Stimulated activated naive CD4-positive, alpha-beta T cell treated with Interleukin-2 at 50 U/mL for 16 hours (primary cell): ENCODE results near the gene DCAF5.
"Not testable (repeated sequence)": the region's sequence is repeated elsewhere in the genome, so short reads cannot be mapped to it uniquely, and the experiment has no call there.

Experiments used
- DNase-seq: peaks from one replicate; lab custom pipeline; 2025; lab: John Stamatoyannopoulos, UW

Gene DCAF5

GRCh38 chr14:69152902-69153151 lies at the start of gene DCAF5:
DCAF5 (minus strand) TSS chr14:69153119; CDS start chr14:69152978, 141 bp downstream.
- DNase-seq, result peak; percentile 94

DNA sequence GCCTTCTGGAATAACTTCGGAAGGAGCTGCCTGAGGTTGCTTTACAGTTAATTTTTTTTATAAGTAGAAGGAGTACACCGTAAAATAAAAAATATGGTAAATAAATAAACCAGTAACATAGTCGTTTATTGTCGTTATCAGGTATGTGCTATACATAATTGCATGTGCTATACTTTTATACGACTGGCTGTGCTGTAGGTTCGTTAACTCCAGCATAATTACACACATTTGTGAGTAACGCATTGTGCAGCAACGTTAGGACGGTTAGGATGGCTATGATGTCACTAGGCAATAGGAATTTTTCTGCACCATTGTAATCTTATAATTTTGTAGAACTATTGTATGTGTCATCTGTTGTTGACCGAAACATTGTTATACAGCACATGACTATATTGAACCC lies 46.9 kb upstream of the DCAF5 start:
- DNase-seq, result no peak

GRCh38 chr14:69193721-69194120 lies 40.8 kb upstream of the DCAF5 start:
- DNase-seq, result no peak

DNA sequence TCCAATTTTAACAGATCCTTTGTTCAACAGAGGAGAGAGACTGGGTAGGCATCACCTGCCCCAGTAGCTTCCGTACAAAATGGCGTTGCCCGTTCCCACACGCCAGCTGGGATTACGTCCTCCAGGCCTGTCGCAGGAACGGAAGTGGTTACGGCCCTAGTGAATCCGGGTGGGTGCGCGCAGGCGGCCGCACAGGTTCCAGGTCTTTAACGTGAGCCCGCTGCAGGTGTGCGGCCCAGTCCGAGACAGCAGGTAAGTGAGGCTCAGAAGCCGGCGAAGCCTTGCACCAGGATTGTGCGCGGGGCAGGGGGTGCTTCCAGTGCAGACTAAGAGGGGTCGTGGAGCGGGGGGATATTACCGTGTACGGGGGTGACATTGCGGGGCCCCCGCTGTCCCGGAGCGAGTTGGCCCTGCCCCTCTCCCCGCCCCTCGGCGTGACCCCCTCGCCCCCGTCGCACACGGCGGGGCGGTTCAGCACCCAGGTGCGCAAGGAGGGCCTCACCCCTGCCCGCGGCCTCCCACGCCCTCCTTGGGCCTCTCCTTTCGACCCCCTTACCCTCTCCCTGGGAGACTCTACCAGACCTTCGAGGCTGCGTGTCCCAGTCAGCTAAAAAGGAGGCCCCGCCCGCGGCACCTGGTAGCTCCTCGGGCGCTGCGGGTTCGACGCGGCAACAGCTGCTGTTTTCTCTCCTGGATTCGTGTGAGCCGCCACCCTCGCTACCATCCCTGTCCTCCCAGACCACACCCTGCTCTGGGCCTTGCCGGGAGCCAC lies 38.6 kb upstream of the DCAF5 start, which contains the start of gene EXD2:
Gene EXD2 (plus strand): TSS at position 159 of the 772 bp plus-strand sequence. CDS start 17,973 bp downstream, outside the sequence.
- peak; percentile 66 for DNase-seq

- DNase-seq, result no peak
These were observed 37.3 kb upstream of the DCAF5 start for GRCh38 chr14:69190191-69190590.

GRCh38 chr14:69183735-69184134 lies 30.8 kb upstream of the DCAF5 start:
- DNase-seq, result no peak

- DNase-seq, result not testable (repeated sequence)
These were observed 29.7 kb upstream of the DCAF5 start for GRCh38 chr14:69182580-69182979.

GRCh38 chr14:69181491-69181890 lies 28.6 kb upstream of the DCAF5 start:
- no peak for DNase-seq

GRCh38 chr14:69175130-69175529 lies 22.2 kb upstream of the DCAF5 start:
- DNase-seq, result no peak

DNA sequence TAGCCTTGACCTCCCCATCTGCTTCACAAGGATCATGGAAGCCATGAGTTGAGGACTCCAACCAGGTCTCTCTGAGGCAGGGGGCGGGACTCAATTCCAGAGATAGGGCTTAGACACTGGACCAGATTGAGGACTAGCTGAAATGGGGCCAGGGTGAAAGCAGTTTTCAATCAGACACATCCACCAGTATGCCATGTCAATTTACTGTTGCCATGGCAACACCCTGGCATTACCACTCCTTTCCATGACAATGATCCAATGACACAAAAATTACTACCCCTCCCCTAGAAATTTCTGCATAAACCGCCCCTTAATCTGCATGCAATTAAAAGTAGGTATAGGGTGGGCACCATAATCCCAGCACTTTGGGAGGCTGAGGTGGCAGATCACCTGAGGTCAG lies 18.6 kb upstream of the DCAF5 start:
- DNase-seq, result no peak

GRCh38 chr14:69170839-69171238 lies 17.9 kb upstream of the DCAF5 start:
- no peak for DNase-seq

- not testable (repeated sequence) for DNase-seq
These were observed 12.9 kb upstream of the DCAF5 start for GRCh38 chr14:69165787-69166186.

DNA sequence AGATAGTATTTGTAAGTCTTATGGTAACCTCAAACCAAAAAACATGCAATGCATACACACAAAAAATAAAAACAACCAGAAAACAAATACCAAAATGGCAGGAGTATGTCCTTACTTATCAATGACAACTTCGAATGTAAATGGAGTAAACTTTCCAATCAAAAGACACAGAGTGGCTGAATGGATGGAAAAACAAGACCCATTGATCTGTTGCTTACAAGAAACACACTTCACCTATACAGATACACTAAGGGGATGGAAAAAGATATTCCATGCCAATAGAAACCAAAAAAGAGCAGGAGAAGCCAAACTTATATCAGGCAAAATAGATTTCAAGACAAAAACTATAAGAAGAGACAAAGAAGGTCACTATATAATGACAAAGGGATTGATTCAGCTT lies 8.7 kb upstream of the DCAF5 start:
- DNase-seq, result no peak

DNA sequence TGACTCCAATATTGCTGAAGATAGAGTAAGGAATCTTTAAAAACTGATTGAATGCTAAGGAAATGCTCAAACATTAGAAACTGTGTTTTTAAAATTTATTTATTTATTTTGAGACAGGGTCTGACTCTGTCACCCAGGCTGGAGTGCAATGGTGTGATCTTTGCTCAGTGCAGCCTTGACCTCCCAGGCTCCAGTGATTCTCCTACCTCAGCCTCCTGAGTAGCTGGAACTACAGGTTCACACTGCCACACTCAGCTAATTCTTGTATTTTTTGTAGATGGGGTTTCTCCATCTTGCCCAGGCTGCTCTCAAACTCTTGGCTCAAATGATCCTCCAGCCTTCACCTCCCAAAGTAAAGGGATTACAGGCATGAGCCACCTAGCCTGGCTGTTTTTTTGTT lies 3.3 kb upstream of the DCAF5 start:
- no peak for DNase-seq

DNA sequence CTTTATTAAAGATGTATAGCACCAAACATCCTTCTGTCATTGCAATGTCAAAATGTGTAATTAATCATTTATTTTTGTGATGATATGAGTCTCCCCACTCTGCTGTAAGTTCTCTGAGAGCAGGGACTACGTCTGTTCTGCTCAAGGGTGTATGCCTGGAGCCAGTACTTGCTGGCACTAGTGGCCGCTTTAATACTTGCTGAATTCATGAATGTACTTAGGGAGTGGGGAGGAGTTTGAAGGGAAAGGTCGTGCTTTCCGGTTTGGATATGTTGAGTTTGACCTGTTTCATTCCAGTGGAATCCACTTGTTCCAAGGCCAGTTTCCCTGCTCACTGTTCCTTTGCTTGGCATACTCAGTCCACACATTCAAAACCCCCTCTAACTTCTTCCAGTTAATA lies 1.9 kb upstream of the DCAF5 start:
- DNase-seq, result no peak

GRCh38 chr14:69153873-69154270 lies 953 bp upstream of the DCAF5 start:
- no peak for DNase-seq

- DNase-seq, result no peak
These were observed 393 bp upstream of the DCAF5 start for GRCh38 chr14:69153152-69153872.

DNA sequence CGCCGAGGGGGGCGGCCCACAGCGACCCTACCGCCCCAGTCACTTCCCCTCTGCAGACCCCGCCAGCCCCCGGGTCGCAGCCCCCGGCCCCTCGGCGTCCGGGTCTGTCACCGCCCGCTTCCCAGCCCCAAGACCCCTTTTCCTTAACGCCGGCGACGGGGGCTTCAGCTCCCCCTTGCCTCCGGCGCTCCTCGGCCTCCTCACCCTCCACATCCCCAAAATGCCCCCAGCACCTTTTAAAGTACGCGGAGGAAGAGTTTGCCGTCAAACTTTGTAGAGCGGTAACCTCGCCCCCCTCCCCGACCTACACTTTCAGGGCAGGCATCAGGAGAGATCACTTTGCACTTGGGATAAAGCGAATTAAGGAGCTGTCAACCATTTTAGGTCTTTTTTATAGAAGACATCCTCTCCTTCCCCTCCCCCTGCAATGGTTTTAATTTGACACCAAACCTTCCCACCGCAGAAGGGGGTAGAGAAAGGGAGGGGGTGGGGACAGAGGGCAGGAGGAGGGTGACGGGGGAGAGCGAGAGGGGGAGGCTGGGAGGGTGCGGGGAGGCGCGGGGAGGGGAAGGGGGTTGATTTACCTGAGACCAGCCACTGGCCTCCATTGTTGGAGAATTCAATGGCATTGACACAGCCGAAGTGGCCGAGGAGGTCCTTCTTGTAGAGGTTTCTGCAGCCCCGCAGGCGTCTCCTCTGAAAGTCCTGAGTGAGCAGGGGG lies 578 bp downstream of the DCAF5 start:
- peak; percentile 46 for DNase-seq

DNA sequence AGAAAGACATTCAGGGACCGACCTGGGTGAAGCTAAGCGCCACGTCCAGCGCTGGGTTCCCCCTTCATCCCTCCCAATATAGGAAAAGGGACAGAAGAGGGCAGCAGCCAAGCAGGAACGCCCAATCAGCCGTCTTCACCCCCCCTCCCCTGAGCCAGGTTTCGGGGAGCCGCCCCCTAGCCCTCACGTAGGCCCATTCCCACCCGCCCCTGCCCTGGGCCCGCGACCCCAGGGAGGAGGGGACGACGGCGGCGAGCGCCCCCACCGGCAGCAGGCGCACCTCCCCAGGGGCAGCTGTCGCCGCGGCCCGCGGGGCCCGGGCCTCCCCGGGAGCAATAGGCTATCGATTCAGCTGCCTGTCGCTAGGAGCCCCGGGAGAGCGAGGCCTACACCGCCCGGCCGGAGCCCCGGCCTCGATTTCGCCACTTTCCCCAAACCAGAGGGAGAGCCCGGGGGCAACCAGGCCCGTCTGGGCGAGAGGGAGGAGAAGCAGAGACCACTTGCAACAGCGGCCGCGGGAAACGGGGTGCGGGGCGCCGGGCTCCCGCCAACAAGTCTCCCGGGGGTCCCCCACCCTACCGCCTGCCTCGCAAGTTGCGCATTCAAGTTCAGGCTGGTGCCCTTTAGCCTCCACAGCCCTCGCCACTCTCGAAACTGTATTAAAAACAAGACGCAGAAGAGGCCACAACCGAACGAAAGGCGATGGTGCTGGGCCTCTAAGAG lies 1.3 kb downstream of the DCAF5 start:
- peak; percentile 72 for DNase-seq

GRCh38 chr14:69149461-69150244 lies 3.3 kb downstream of the DCAF5 start:
- DNase-seq, result no peak

DNA sequence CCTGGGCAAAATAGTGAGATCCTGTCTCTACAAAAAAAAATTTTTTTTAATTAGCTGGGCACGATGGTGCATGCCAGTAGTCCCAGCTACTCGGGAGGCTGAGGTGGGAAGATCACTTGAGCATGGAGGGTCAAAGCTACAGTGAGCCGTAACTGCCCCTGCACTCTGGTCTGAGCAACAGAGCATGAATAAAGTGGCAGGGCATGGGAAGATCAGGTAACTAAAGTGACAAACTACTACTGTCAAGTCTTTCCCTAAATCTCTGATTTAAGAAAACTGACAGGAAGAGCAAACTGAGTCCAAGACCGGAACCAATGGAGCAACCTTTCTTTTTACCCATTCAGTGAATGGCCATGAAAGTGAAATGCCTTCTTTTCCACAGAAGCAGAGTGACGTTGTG lies 10.8 kb downstream of the DCAF5 start:
- DNase-seq, result no peak

DNA sequence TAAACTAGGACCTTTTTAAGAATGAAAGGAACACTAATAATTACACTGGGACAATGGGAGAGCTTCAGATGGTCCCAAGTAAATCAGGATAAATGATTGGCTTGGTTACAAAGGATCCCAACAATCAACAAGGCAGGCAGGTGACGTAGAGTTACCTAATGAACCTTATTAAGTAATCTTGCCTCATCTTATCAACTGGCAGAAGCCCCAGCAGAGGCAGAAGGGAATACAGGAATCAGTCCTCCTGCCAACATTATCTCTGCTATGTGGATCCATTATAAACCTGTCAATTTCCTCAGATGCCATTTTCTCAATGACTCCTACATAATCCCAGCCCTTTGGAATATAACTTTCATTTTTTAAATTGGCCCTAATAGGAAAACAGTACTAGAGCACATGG lies 11.4 kb downstream of the DCAF5 start:
- DNase-seq, result no peak
